HepG2 (cell line): ENCODE results near the gene ORC6. TPM values are rescaled to one million over a fixed set of nuclear protein-coding genes. Genes with fewer than 3 reads are reported as not detected.

Experiments used
- BORCS8-MEF2B ChIP-seq: sonication (generic); formaldehyde crosslinking; IDR thresholded peaks from 2 replicates; pipeline ENCODE4 v1.8.0; 2022; ENCODE audit warnings: mild to moderate bottlenecking, missing genetic modification reagents
- HINFP ChIP-seq: sonication (generic); formaldehyde crosslinking; IDR thresholded peaks from 2 replicates; pipeline ENCODE4 v1.4.0; 2020; ENCODE audit warnings: low read depth, mild to moderate bottlenecking, missing genetic modification reagents
- HNF4A ChIP-seq: sonication (generic); formaldehyde crosslinking; IDR thresholded peaks from 2 replicates; pipeline ENCODE4 v1.4.0; 2020; ENCODE audit warnings: missing genetic modification reagents
- KDM1A ChIP-seq: IDR thresholded peaks from 2 replicates; pipeline ENCODE4 v1.6.1; 2016; ENCODE audit warnings: missing compliant biosample characterization
- MBD4 ChIP-seq: IDR thresholded peaks from 2 replicates; pipeline ENCODE4 v1.6.1; 2012; ENCODE audit warnings: low read length, inconsistent platforms, borderline replicate concordance
- POLR2AphosphoS5 ChIP-seq: IDR thresholded peaks from 2 replicates; pipeline ENCODE4 v1.6.1; 2012; ENCODE audit warnings: low read depth, low read length
- PRDM10 ChIP-seq: sonication (generic); formaldehyde crosslinking; IDR thresholded peaks from 2 replicates; pipeline ENCODE4 v1.4.0; 2020; ENCODE audit warnings: low read depth, missing genetic modification reagents
- UBTF ChIP-seq: sonication (generic); formaldehyde crosslinking; IDR thresholded peaks from 2 replicates; pipeline ENCODE4 v1.4.0; 2020; ENCODE audit warnings: mild to moderate bottlenecking, missing genetic modification reagents
- ZFY ChIP-seq: sonication (generic); formaldehyde crosslinking; IDR thresholded peaks from 2 replicates; pipeline ENCODE4 v1.4.0; 2020; ENCODE audit warnings: missing genetic modification reagents
- ZNF260 ChIP-seq: sonication (generic); formaldehyde crosslinking; IDR thresholded peaks from 2 replicates; pipeline ENCODE4 v1.4.0; 2020; ENCODE audit warnings: missing genetic modification reagents, low read depth, mild to moderate bottlenecking, borderline replicate concordance
- ZNF549 ChIP-seq: sonication (generic); formaldehyde crosslinking; IDR thresholded peaks from 2 replicates; pipeline ENCODE4 v1.5.0; 2020; ENCODE audit warnings: missing genetic modification reagents
- ZNF609 ChIP-seq: sonication (generic); formaldehyde crosslinking; IDR thresholded peaks from 2 replicates; pipeline ENCODE4 v1.4.0; 2020; ENCODE audit warnings: mild to moderate bottlenecking, missing genetic modification reagents, borderline replicate concordance
- ZNF713 ChIP-seq: sonication (generic); formaldehyde crosslinking; IDR thresholded peaks from 2 replicates; pipeline ENCODE4 v1.4.0; 2020; ENCODE audit warnings: mild to moderate bottlenecking, missing genetic modification reagents
- ZNF792 ChIP-seq: IDR thresholded peaks from 2 replicates; pipeline ENCODE4 v1.6.1; 2016
- ZSCAN12 ChIP-seq: sonication (generic); formaldehyde crosslinking; IDR thresholded peaks from 2 replicates; pipeline ENCODE4 v1.9.0; 2021; ENCODE audit warnings: mild to moderate bottlenecking, missing genetic modification reagents
- ZSCAN9 ChIP-seq: IDR thresholded peaks from 2 replicates; pipeline ENCODE4 v1.6.1; 2016; ENCODE audit warnings: borderline replicate concordance
- polyA plus RNA-seq, 8 experiments: library from polyadenylated mRNA; depleted of rRNA in 3 of 8; stranded (reverse) in 7 of 8; unstranded in 1 of 8; fragments of >200 nt; fragmentation: Illumina TruSeq in 4 of 8; extraction: Trizol in 4 of 8; gene quantifications; 2 replicates each; pipeline versions ENCODE4 v1.2.1 to v1.2.3, GENCODE V29; 2011 to 2016; ENCODE audit warnings: low read depth in 4 of 8, missing spikeins in 1 of 8, mixed read lengths in 1 of 8; ENCODE audit not compliant: insufficient read depth in 1 of 8
- total RNA-seq, 5 experiments: library from RNA; depleted of rRNA; stranded (reverse); fragments of >200 nt; fragmentation: Illumina TruSeq; extraction: Trizol; gene quantifications; 2 replicates each; pipeline ENCODE4 v1.2.3, GENCODE V29; 2016; ENCODE audit warnings: low read depth in 1 of 5

ORC6 gene
- total and polyA plus RNA-seq, 2 of the 13 experiments (the other 11 are each of a cell fraction or from before 2014, with no cell fraction given) = 34.2 to 69.8 TPM

- TF ChIP-seq ZNF792 (CRISPR knock-in tag) (0 out of 2 replicates have a peak, but pooled peaks have one; percentile 41), UBTF (CRISPR knock-in tag) (peak; percentile 7; the same call in 1 of the 2 replicates), ZSCAN12 (no peak), BORCS8-MEF2B (CRISPR knock-in tag) (peak; percentile 15; the same call in 1 of the 2 replicates), ZNF260 (CRISPR knock-in tag) (0 out of 2 replicates have a peak, but pooled peaks have one; percentile 56), KDM1A (no peak), POLR2AphosphoS5 (no peak), PRDM10 (CRISPR knock-in tag) (no peak), HINFP (CRISPR knock-in tag) (peak; percentile 6; the same call in 1 of the 2 replicates), ZFY (CRISPR knock-in tag) (no peak), ZNF713 (0 out of 2 replicates have a peak, but pooled peaks have one; percentile 26), ZNF549 (no peak), ZNF609 (peak; percentile 43; the same call in 1 of the 2 replicates), ZSCAN9 (CRISPR knock-in tag) (no peak), MBD4 (no peak), HNF4A (CRISPR knock-in tag) (peak; percentile 42; the same call in 1 of the 2 replicates)
Measured at GRCh38 chr16:46746821-46747776, 57.6 kb downstream of the ORC6 start (continued).
